ENCODE measurements around the gene CLNK.

The CLNK gene

DNA sequence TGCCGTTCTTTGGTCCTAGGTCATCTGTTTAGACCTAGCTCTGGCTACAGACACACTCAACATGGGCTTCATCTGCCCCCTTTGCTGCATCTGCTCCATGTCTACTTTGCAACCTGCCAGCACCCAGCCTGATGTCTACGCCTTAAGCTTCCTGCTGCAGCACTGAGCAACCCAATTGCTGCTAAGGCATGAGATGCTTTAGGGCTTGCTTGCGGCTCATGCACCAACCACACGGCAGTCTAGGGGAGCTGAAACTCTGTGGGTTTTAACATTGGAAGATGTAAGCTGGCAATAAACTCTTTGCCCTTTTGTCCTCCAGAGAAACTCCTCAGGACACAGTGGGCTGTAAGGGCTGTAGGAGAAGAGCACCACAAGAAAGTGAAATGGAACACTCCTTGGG lies 11.7 kb upstream of the CLNK start:
- no peak overlapping the region for H3K4me3 ChIP-seq (ENCODE audit: severe bottlenecking)
- H3K27me3 ChIP-seq (ENCODE audit: insufficient read depth, poor library complexity, severe bottlenecking): no peaks in the 10 kb centered on the region
- no peaks in the 10 kb centered on the region for H3K9me3 ChIP-seq (ENCODE audit: severe bottlenecking)
- H3K27ac ChIP-seq (ENCODE audit: poor library complexity, severe bottlenecking): no peak overlapping the region
- H3K4me1 ChIP-seq (ENCODE audit: insufficient read depth, poor library complexity, severe bottlenecking): peaks cover 10% of the 10 kb centered on the region
- TF ChIP-seq, protein P1, sequence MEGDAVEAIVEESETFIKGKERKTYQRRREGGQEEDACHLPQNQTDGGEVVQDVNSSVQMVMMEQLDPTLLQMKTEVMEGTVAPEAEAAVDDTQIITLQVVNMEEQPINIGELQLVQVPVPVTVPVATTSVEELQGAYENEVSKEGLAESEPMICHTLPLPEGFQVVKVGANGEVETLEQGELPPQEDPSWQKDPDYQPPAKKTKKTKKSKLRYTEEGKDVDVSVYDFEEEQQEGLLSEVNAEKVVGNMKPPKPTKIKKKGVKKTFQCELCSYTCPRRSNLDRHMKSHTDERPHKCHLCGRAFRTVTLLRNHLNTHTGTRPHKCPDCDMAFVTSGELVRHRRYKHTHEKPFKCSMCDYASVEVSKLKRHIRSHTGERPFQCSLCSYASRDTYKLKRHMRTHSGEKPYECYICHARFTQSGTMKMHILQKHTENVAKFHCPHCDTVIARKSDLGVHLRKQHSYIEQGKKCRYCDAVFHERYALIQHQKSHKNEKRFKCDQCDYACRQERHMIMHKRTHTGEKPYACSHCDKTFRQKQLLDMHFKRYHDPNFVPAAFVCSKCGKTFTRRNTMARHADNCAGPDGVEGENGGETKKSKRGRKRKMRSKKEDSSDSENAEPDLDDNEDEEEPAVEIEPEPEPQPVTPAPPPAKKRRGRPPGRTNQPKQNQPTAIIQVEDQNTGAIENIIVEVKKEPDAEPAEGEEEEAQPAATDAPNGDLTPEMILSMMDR (IDR thresholded peaks at IDR 0.05; ENCODE audit: poor library complexity, severe bottlenecking): no peak
- ATAC-seq (ENCODE audit: low read depth): no peak
- H3K36me3 ChIP-seq (ENCODE audit: low read depth): no peaks in the 10 kb centered on the region
- DNase-seq (ENCODE audit: low spot score): no peak

- TF ChIP-seq, protein P1 (IDR thresholded peaks at IDR 0.05; ENCODE audit: poor library complexity, severe bottlenecking): no peak
- Histone ChIP-seq H3K4me1 (ENCODE audit: insufficient read depth, poor library complexity, severe bottlenecking) (peaks cover 10% of the 10 kb centered on the region), H3K9me3 (ENCODE audit: severe bottlenecking) (no peaks in the 10 kb centered on the region), H3K27ac (ENCODE audit: poor library complexity, severe bottlenecking) (no peak overlapping the region), H3K27me3 (ENCODE audit: insufficient read depth, poor library complexity, severe bottlenecking) (no peaks in the 10 kb centered on the region), H3K36me3 (ENCODE audit: low read depth) (no peaks in the 10 kb centered on the region), H3K4me3 (ENCODE audit: severe bottlenecking) (no peak overlapping the region)
- ATAC-seq (ENCODE audit: low read depth) (0 out of 3 replicates have a peak, but pooled peaks have one; percentile 10), DNase-seq (ENCODE audit: low spot score) (no peak)
These were observed 10.3 kb upstream of the CLNK start for GRCh38 chr4:10694828-10695209.

DNA sequence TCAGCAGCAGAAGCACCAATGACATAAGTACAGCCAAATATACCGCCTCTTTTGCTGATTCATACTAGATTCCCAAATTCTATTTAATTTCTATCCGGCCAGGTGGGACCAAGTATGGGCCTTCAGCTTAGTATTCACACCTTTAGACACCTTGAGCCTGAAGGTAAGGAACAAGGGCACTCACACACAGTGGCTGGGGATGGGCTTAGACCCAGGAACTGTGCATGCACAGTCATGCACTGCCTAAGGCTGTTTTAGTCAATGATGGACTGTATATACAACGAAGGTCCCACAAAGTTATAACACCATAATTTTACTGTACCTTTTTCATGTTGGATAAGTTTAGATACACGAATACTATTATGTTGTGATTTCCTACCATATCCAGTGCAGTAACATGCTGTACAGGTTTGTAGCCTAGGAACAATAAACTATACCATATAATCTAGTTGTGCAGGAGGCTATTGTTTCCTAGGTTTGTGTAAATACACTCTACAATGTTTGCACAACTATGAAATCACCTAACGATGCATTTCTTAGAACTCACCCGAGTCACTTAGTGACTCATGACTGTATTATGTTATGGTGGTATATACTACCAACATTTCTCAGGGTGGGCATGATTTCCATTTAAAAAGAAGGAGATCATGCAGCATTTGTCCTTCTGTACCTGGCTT lies 9.7 kb upstream of the CLNK start:
- Histone ChIP-seq H3K36me3 (ENCODE audit: low read depth) (no peaks in the 10 kb centered on the region), H3K4me1 (ENCODE audit: insufficient read depth, poor library complexity, severe bottlenecking) (peaks cover 10% of the 10 kb centered on the region), H3K4me3 (ENCODE audit: severe bottlenecking) (no peak overlapping the region), H3K27ac (ENCODE audit: poor library complexity, severe bottlenecking) (no peak overlapping the region), H3K27me3 (ENCODE audit: insufficient read depth, poor library complexity, severe bottlenecking) (no peaks in the 10 kb centered on the region), H3K9me3 (ENCODE audit: severe bottlenecking) (no peaks in the 10 kb centered on the region)
- TF ChIP-seq, protein P1 (IDR thresholded peaks at IDR 0.05; ENCODE audit: poor library complexity, severe bottlenecking): no peak
- ATAC-seq (ENCODE audit: low read depth): peak; percentile 73
- no peak for DNase-seq (ENCODE audit: low spot score)

DNA sequence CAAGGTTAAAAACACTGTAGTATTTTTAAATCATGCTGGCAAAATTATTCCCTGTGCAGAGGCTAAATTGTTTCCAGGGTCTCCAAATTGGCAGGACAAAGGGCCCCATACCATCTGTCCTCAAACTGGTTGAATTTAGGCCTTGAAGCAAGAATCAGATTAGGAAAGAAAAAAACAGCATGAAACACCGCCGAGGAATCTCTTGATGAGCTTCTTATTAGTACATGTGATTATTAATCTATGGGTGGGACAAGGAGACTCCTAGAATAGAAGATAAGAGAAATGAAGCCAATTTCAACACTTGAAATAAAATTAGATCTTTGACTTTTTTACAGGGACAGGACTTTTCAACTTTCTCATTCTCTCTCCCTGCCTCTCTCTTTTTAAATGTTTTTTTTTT lies 7.1 kb upstream of the CLNK start:
- H3K36me3 ChIP-seq (ENCODE audit: low read depth): no peaks in the 10 kb centered on the region
- ATAC-seq (ENCODE audit: low read depth) (no peak), DNase-seq (ENCODE audit: low spot score) (no peak)
- H3K27ac ChIP-seq (ENCODE audit: poor library complexity, severe bottlenecking): no peak overlapping the region
- H3K9me3 ChIP-seq (ENCODE audit: severe bottlenecking): no peaks in the 10 kb centered on the region
- peaks cover 10% of the 10 kb centered on the region for H3K4me1 ChIP-seq (ENCODE audit: insufficient read depth, poor library complexity, severe bottlenecking)
- H3K4me3 ChIP-seq (ENCODE audit: severe bottlenecking): no peak overlapping the region
- TF ChIP-seq, protein P1 (IDR thresholded peaks at IDR 0.05; ENCODE audit: poor library complexity, severe bottlenecking): no peak
- H3K27me3 ChIP-seq (ENCODE audit: insufficient read depth, poor library complexity, severe bottlenecking): no peaks in the 10 kb centered on the region

- TF ChIP-seq, protein P1 (IDR thresholded peaks at IDR 0.05; ENCODE audit: poor library complexity, severe bottlenecking): no peak
- no peak overlapping the region for H3K27ac ChIP-seq (ENCODE audit: poor library complexity, severe bottlenecking)
- H3K4me1 ChIP-seq (ENCODE audit: insufficient read depth, poor library complexity, severe bottlenecking): peaks cover 10% of the 10 kb centered on the region
- H3K4me3 ChIP-seq (ENCODE audit: severe bottlenecking): no peak overlapping the region
- ATAC-seq (ENCODE audit: low read depth) (no peak), DNase-seq (ENCODE audit: low spot score) (no peak)
- H3K36me3 ChIP-seq (ENCODE audit: low read depth): no peaks in the 10 kb centered on the region
- H3K27me3 ChIP-seq (ENCODE audit: insufficient read depth, poor library complexity, severe bottlenecking): no peaks in the 10 kb centered on the region
- H3K9me3 ChIP-seq (ENCODE audit: severe bottlenecking): no peaks in the 10 kb centered on the region
These were observed 5.8 kb upstream of the CLNK start for GRCh38 chr4:10690185-10690907.

All from RWPE2 (cell line).